GM19438 (cell line): ENCODE measurements around the gene CFAP97D1.

ENCODE experiments used
- ATAC-seq: cut with Tn5 transposase; IDR thresholded peaks from one replicate; pipeline ENCODE4 v1.9.1; 2021; ENCODE audit warnings: low read depth; ENCODE audit not compliant: unreplicated experiment

CFAP97D1 gene

DNA sequence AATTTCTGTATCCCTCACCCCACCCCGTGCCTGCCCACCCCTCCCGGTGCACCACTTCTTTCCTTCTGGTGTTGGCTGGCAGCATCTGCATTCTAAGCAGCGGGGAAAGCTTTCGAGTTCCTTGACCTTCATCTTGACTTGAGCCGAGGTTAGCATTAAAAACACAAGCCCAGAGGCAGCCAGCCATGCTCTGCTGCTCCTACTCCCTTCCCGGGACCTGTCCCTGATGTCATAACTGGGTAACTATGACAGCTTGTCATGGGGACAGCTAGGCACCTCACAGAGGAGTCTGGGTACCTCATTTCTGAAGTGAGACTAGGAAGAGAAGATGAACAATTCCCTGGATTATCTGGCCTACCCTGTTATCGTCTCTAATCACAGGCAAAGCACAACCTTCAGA is at the start of gene CFAP97D1:
CFAP97D1 (plus strand) TSS at position 301 of the 400 bp plus-strand sequence; CDS start at position 329, 28 bp downstream.
- no peak for ATAC-seq

DNA sequence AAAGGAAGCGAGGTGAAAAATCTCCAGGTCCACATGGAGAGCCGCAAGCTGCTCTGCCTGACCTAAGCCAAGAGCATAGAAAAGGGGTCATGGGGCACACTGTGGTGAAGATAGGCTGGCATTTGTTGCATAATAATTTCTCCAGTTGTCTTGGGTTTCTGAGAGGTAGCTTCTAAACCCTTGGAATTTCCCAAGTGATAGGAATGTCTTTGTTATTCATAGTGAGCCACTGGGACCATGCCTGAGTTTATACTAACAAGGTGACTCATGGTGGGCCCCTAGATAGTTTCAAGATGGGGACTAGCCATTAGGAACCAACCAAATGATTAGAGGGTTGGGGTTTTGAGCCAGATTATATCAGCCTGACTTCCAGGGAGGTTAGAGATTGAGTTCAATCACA is 47.3 kb upstream of the CFAP97D1 start:
- no peak for ATAC-seq

DNA sequence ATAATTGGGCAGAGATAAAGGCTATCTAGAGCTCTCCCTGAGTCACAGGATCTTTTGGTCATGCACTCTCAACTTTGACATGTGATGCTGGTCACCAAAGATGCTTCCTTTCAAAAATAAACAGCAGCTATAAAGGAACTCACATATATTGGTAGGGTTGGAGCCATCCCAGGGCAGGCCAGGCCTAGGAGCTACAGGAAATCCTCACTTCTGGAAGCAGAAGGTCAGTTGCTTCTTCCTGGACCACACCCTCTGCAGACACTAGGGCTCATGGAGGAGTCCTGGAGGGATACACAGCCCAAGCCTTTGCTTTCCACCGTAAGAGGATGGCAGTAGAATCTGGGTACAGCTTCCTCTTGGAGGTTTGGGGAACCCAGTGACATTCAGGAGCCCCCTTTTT is 46.3 kb upstream of the CFAP97D1 start:
- ATAC-seq: no peak

DNA sequence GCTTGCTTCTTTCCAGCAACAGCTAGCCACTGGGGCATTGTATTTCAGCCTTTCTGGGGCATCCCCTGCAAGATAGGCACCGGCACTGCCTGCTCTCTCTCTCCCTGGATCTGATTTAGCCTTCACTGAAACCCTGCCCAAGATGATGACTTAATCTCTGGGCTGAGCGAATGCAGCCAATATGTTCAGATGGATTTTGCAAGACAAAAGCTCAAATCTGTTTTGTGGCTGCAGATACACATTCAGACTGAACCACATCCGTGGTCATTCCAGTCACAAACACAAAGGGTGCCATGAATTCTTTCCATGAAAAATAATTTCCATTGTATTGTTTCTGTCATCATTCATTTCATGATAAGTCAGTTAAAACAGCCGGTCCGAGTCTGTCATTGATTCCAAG is 45.9 kb upstream of the CFAP97D1 start:
- ATAC-seq: no peak

DNA sequence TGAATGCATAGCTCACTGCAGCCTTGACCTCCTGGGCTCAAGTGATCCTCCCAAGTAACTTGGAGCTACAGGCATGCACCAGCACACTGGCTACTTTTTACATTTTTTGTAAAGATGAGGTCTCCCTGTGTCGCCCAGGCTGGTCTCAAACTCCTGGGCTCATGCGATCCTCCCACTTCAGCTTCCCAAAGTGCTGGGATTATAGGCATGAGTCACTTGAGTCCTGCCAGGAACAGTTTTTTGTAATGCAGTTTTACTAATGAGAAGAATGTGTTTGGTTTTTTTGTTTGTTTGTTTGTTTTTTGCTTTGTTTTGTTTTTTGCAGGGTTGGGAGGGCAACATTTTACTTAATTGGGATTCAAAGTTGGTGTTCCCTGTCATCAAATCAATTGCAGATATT is 43.8 kb upstream of the CFAP97D1 start:
- no peak for ATAC-seq

DNA sequence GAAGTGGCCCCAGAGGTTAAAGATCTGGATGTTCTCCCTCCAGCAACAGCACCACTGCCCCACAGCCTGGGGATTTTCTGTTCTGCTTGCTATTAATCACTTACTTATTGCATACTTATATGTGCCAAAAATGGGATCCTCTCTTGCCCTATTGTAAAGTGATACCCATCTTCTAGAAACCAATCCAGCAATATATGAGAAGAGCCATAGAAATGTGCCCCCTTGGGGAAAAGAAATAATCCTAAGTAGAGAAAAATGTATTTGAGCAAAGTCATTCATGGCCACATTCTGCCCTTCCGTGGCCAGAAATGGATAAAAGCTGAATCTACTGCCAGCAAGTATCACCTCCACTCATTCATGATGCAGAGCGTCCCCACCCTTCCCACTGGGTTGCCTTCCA is 42.5 kb upstream of the CFAP97D1 start:
- ATAC-seq: no peak

DNA sequence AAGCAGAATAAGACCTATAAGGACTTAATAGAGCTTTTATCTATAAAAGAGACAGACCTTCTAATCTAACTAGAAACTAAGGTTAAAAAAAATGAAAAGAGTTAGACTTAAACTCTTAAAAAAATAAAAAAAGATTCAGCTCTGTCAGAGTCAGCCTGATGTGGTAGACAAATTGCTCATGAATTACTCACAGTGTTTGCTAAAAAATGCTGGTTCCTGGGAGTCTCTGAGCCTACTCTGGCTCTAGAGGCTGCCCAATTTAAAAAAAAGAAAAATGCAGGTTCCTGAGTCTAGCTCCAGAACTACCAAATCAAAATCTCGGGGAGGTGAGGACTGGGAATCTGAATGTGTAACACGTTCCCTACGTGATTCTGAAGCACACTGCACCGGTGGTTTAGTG is 39.7 kb upstream of the CFAP97D1 start:
- ATAC-seq: no peak

DNA sequence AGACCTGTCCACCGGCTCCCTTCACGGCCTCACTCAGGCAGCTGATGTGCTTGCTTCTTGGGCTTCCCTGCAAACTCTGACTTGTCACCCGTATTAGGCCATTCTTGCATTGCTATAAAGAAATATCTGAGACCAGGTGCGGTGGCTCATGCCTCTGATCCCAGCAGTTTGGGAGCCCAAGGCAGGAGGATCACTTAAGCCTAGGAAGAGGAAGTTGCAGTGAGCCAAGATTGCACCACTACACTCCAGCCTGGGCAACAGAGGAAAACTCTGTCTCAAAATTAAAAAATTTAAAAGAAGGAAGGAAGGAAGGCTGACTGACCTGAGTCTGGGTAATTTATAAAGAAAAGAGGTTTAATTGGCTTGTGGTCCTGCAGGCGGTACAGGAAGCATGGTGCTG is 38.6 kb upstream of the CFAP97D1 start:
- ATAC-seq: no peak

DNA sequence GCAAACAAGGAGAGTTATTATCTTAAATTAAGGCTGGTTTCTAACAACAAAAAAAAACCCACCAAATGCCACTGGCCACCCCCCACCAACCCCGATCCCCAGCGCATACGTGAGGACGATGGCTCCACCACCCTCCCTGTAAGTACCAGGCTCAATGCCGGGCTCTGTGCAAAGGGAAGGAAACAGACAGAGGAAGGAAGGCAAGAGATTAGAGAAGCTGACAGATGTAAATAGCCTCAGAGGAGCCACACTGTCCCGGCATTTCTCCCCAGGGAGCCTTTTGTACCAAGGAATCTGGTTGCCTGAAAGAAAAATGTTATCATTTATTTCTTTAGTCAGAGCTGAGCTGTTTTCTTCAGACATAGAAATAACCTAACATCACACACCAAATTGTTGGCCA is 34.7 kb upstream of the CFAP97D1 start:
- ATAC-seq: no peak

DNA sequence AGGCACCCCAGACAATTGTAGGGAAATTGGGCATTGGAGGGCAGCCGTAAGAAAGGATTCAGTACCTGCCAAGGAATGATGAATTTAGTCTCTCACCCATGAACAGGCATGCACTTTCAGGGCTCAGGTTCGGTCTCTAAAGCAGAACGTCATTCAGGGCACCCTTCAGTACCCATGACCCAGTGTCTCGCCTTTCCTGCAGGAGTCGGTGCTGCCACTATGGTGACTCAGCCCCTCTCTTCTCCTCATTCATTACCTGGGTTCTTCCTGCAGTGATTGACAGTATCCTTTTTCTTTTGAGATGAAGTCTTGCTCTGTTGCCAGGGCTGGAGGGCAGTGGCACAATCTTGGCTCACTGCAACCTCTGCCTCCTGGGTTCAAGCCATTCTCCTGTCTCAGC is 30.1 kb upstream of the CFAP97D1 start:
- ATAC-seq: no peak

DNA sequence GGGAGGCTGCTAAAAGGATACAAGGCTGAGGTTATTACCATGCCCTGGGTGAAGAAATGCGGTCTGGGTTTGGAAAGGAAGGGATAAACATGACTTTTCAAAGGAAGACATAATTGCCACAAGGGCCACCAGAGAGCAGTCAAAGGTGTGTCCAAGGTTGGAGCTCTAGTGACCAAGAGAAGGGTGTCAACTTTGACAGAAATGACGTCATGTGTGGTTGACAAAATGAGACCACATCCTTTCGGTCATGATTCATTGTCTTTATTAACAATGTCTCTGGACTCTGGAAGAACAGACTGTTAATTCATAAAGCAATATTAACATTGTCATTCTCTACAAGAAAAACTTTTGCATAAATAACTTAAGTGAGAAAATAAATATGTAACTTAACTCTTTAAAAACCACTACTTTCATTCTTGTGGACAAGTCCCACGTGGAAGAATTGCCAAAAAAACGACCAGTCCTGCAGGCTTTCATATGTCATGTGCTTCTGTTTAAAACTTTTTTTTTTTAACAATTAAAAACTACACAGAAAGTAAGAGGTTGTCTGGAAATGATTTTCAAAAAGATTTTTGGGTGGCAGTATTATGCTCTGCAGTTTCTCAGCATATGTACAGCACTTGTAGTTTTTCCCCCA is 26.6 kb upstream of the CFAP97D1 start:
- ATAC-seq: no peak

DNA sequence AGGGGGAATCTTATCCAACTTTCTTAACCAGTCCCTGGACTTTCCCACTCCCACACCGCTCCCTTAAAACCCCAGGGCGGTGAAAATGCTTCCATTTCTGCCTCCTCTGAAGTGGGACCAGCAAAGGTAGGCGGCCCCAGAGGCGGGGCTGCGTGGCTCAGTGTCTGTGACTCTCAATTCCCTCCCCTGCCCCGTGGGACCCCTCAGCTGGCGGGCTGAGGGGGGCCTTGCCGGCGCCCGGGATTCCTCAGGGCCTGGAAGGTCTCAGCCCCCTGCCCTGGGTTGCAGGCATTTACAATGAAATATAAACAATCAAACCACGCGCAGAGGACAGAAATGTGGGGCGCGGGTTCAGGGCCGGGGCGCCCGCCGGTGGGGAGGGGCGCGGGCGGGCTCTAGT is 25.3 kb upstream of the CFAP97D1 start:
- ATAC-seq: no peak

DNA sequence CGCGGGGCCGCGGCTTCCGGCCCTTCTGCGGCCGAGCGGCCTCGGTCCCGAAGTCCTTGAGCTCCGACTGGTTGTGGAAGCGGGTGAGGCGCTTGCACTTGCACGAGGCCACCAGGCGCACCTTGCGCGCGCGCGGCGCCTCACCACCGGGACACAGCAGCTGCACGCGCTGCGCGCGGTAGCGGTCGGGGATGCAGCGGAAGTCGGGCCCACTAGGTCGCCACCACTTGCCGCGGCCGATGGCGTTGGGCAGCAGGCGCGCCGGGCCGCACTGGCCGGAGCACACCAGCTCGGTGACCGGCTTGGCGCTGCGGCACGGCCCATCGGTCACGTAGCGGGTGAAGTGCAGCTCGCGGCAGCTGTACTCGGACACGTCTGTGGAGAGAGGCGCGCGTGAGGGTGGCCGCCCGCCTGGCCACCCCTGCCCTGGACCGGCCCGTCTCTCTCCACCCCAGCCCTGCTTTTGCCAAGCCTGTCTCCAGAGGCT is 24.8 kb upstream of the CFAP97D1 start:
- no peak for ATAC-seq

DNA sequence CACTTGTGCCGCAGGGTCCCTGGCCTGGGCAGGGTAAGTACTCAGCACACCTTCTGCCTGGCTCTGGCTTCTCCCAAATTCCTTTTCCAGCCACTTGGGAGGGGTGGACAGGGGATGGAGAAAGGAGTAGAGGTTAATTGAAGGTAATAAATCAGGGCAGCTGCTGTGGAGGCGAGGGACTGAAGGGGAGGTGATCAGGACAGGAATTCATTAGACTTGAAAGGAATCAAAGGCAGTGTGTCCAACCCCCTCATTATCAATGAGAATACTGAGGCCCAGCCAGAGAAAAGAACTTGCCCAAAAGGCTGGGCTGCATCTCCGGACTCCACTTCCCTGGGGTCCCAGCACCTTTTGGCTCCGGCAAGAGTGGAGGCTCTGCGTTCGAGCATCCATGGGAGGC is 24.0 kb upstream of the CFAP97D1 start:
- ATAC-seq: no peak

DNA sequence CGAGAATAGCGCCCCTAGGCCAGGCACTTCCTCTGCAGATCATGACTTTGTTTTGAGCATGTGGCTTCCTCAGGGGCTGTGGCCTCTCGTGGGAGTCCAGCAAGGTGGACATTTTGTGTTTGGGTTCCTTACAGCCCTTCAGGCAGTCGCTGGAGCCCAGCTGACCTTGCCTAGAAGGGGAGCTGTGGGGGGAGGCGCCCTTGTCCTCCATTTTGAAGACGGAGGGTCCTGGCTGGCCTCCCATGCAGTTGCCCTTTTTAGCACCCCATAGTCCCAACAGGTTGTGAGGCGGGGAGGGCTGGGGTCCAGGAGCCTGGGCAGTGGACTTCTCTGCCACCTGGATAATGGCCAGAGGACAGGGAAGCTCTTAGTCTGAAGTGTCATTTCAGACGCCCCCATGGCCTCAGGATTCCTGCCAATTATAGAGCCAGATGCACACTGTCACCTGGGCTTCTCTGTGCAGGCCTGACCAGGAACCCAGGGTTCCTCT is 23.0 kb upstream of the CFAP97D1 start:
- ATAC-seq: no peak

DNA sequence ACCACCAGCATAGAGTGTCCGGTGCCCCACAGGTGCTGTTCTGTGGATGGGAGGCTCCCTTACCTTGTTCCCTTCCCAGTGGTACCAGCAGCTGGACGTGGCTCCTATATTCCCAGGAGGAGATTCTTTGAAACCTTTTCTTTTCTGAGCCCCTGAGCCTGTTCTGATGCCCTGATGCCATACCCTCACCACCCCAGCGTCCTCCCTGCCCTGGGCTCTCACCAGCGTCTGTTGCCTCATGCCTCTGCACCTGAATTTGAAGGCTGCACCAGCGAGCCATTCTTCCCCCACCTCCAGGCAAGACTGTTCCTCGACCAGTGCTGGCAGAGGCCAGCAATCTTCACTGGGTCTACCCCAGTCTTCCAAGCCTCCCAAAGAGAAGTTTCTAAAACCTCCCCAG is 22.1 kb upstream of the CFAP97D1 start:
- ATAC-seq: no peak

DNA sequence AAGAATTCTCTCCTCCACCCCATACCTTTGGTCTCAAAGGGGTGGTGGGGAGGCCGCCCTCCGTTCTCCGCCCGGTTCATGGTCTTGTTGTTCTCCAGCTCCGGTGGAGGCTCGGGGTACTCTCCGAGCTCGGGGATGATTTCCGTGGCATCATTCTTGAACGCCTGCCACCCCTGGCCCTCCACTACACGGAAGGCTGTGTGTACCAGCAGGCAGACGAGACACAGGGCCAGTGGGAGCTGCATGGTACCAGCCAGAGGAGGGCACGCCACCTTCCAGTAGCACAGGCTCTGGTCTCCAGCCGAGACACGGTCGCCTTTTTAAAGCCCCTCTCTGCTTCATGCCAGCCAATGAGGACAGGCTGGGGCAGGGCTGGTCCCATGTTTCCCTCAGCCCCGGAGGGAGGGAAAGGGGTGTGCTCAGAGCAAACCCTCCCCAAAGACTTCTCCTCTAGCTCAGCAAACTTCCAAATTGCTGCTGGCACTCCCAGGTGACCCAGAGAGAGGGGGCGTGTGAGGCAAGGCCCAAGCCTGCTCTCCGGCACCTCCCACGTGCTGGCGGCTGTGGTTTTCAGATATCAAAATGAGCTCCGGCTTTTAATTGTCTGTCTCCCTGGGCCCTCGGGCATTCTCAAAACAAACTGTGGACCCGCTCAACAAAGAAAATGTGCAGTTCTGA is 21.6 kb upstream of the CFAP97D1 start, which contains the start of gene SOST:
SOST (minus strand) TSS at position 295 of the 678 bp plus-strand sequence; CDS start at position 245, 50 bp downstream.
- no peak for ATAC-seq

DNA sequence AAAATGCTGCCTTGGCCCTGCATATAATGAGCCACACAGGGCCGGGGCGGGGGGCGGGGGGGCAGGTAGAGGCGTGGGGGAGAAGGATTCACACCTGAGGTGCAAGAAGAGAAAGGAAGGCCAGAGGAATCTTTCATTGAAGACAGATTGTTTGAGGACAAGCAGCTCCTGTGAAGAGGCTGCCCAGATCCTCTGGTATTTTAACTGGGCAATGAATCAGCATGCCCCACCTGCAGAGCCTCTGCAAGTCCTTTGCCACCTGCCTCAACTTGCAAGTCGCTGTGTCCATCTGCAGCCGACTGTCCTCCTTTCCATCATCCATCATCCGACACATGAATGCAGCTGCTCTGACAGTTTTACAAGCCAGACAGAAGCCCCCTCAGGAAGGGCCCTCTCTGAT is 20.4 kb upstream of the CFAP97D1 start:
- ATAC-seq: no peak

DNA sequence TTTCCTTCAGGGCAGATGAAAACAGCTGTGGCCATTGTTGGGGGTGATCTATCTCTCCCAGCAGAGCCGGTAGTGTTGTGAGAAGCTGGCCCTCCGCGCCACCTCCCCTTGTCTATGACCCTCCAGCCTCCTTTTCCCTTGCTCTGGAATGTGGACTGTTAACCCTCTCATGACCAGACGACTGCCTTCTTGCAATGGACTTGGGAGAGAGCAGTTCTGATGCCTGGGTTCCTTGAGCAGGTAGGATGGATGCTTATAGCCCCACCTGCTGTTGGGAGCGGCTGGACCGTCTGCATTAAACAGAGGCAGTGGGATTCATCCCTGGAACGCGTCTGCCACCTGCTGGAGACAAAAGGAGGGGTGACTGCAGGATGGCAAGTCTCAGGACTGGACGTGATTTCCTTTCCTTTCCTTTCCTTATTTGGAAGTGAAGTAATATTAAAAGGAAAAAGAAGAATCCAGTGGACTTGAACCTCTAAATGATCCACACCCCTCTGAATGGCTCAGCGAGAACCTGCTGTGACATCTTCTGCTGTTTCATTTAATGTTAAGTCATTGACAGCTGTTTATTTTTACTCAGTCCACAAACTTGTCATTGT is 19.9 kb upstream of the CFAP97D1 start:
- no peak for ATAC-seq

DNA sequence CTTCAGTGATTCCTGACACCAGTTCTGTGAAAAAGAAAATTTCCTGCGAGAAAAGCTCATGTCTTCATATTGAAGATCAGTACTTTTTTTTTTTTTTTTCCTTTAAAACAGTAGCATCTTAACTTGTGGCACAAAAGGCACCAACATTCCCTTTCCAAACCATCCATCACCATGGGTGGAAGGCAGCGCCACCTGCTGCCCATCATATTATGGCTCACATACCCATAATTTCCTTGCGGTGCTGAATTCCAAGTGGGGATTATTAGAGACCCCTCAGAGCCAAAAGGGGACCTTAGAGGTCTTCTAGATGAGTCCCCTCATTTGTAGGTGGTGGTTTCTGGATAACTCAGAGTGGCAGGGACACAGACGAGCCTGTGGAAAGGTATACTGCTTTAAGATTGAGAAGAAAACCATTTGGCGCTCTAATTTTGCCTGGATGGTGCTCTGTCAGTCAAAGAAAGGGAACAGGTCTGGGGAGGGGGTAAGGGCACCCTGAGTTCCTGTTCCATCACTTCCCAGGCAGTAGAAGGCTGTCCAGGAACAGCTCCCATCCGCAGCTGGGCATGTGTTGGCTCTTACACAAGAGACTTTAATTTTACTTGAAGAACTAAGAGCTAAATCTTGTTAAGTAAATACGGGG is 13.7 kb upstream of the CFAP97D1 start:
- ATAC-seq: no peak

DNA sequence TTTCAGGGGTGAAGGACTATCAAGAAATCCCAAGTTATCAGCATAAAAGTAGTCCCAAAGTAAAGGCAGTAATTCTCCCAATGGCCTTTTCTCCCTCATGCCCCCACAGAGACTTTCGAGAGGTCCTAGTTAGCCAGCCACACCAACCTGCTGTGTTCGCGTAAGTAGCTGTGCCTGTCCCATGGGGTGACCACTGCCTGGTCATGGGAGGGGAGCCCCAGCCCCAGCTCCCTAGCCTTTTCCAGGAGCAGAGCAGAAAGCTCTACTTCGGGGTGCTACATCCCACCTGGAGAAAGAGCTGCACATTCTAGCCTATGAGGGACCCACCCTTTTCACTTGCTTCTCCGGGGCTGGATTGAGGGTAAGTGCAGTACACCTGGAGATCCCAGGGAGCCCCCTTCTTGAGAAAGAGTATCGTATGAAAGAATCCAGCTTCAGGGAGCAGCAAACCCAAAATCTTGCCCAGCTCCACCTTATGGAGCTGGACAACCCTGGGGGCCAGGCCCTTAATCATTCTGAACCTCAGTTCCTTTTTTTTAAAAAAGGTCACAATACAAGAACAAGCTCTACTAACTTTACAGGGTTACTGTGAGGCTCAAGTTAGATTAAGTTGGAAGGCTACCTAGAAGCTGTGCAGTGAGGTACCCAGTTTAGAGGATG is 13.1 kb upstream of the CFAP97D1 start:
- ATAC-seq: no peak
